Pons (tissue), 1 donor: ENCODE measurements around the gene UTP4.
"Not testable (repeated sequence)": the region's sequence is repeated elsewhere in the genome, so short reads cannot be mapped to it uniquely, and the experiment has no call there.

Experiments
- DNase-seq: peaks from one replicate; pipeline ENCODE4 v3.0.0-alpha.2; 2016; ENCODE audit warnings: low spot score

UTP4 gene

DNA sequence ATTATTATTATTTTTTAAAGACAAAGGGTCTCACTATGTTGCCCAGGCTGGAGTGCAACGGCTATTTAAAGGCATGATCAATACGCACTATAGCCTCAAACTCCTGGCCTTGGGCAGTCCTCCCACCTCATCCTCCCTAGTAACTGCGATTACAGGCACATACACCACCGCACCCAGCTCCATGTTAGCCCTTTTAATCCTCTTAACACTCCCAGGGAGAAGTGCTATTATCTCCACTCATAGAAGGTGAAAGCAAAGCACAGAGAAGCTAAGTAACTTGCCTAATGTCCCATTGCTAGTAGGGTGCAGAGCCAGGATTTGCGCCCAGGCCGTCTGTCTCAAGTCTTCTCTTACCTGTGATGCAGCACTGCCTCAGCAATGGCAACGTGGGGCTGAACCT, 22.0 kb upstream of the UTP4 start:
- DNase-seq: no peak

DNA sequence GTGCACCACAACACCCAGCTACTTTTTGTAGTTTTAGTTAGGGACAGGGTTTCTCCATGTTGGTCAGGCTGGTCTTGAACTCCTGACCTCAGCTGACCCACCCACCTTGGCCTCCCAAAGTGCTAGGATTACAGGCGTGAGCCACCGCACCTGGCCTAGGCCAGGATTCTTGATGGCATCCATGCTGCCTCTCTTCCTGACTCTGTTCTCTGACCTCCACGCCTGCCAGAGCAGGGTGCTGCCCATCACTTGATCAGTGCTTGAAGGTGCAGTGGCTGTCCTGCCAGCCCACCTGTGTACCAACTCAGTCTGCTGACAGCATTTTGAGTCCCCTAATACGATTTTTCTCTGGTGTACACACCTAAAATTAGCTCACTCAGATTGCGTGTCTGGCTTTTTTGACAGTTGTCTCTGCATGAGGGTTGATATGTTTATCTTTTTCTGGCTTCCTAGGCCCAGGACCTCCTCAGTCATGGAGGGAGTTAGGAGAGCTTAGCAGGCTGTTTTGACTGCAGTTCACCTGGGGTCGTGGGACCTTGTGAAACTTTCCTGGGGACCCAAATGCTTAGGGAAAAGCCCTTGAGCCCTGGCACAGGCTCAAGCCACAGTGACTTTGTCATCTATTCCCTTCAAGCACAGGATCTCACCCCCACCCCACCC, 21.1 kb upstream of the UTP4 start:
- DNase-seq: no peak

DNA sequence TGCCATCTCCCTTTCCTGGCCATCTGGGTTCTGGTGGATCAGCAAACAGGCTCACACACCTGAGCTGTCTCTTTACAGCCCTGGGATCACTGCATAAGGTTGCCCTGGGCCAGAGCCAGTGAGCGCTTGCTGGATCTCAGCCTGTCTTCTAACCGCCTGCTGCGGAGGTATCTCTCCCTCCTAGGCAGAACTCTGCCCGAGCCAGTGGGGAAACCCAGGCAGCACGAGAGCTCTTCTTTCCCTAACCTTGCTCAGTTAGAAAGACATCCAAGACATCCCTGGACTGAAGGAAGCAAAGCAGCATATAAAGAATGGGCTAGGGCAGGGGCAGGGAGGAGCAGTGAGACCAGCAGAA, 20.6 kb upstream of the UTP4 start:
- DNase-seq: no peak

DNA sequence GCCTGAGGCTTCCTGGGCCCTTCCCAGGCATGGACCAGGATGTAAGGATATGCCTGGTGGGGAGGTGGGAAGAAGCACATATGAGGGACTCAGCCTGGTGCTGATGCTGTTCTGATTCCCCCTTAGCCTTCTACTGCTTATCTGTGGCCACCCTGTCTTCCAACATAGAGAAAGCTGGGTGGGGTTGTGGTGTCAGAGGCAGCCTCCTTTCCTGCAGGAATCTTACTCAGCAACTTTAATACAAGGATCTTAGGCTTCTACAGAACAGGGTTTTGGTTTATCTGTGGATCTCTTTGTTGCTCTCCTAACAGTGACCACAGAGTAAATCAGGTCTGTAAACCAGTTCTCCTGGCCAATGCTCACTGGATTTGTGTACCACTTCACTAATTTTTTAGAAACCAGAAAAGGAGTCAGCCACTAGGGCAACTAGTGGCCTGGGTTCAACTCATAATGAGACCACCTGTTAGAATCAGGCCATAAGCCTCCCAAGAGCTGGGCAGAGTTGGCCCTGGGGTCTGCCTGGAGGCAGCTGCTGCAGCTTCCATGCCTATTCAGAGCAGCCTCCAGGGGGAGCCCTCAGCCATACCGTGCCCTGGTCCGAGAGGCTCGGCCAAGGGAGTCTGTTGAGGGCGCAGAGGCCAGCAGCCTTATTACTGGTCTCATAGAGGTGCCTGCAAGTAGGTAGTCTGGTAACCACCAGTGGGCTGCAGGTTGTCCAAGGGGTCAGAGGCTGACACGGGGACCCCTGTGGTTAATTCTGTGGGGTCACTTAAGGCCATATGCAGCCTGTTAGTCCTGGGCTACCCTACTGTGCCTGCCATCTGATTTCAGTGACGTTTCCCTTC, 19.9 kb upstream of the UTP4 start:
- no peak for DNase-seq

DNA sequence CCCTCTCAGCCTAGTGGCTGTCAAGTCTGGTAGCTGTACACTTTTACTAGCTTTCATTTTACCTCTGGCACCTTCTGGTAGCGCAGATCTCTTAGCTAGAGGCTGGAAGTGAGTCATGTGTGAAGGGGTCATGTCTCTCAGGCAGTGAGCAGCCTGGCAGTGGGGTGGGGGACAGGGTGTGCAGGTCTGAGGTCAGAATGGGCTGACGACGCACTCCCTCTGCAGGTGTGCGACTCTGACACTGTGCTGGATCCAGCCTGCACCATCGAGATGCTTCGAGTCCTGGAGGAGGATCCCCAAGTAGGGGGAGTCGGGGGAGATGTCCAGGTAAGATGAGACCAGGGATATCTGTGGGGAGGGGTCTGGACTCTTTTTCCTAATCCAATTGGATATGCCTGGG, 19.2 kb upstream of the UTP4 start:
- no peak for DNase-seq

DNA sequence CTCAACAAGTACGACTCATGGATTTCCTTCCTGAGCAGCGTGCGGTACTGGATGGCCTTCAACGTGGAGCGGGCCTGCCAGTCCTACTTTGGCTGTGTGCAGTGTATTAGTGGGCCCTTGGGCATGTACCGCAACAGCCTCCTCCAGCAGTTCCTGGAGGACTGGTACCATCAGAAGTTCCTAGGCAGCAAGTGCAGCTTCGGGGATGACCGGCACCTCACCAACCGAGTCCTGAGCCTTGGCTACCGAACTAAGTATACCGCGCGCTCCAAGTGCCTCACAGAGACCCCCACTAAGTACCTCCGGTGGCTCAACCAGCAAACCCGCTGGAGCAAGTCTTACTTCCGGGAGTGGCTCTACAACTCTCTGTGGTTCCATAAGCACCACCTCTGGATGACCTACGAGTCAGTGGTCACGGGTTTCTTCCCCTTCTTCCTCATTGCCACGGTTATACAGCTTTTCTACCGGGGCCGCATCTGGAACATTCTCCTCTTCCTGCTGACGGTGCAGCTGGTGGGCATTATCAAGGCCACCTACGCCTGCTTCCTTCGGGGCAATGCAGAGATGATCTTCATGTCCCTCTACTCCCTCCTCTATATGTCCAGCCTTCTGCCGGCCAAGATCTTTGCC, 18.0 kb upstream of the UTP4 start:
- DNase-seq: no peak

DNA sequence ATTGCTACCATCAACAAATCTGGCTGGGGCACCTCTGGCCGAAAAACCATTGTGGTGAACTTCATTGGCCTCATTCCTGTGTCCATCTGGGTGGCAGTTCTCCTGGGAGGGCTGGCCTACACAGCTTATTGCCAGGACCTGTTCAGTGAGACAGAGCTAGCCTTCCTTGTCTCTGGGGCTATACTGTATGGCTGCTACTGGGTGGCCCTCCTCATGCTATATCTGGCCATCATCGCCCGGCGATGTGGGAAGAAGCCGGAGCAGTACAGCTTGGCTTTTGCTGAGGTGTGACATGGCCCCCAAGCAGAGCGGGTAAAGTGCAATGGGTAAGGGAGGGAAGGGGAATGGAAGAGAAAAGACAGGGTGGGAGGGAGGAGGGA, 17.5 kb upstream of the UTP4 start:
- DNase-seq: no peak

DNA sequence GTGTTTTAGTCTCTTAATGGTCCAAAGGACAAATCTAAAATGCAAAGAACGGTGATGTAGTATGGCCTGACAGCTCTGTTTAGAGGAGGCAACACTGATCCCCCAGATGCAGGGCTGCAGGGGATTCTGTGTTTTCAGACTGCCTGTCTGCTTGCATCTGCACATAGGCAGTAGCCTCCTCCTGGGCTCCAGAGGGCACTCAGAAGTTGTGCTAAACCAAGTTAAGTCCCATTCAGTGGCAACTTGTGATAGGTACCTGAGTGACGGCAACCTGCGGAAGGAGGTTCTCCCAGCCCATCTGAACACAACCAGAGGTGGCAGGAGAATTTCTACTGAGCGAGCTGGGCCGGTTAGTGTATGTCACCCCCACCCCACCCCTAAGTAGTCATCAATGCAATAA, 17.1 kb upstream of the UTP4 start:
- no peak for DNase-seq

DNA sequence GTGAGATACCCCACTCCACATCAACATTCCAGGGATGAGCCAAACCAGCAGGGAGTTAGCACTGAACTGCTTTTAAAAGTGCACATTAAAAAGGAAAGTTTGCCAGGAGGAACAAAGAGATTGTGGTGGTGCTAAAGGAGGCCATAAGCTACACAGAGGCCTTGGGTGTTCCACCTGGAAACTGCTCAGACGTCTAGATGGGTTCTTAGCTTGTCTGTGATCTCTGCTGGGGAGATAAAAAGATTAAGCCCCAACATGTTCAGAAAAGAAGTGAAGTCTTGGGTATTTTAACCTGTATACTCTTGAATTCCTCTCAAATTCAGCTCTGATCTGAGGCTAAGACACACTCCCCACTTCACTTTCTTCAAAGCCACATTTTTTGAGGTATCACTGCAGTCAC, 16.6 kb upstream of the UTP4 start:
- DNase-seq: no peak

DNA sequence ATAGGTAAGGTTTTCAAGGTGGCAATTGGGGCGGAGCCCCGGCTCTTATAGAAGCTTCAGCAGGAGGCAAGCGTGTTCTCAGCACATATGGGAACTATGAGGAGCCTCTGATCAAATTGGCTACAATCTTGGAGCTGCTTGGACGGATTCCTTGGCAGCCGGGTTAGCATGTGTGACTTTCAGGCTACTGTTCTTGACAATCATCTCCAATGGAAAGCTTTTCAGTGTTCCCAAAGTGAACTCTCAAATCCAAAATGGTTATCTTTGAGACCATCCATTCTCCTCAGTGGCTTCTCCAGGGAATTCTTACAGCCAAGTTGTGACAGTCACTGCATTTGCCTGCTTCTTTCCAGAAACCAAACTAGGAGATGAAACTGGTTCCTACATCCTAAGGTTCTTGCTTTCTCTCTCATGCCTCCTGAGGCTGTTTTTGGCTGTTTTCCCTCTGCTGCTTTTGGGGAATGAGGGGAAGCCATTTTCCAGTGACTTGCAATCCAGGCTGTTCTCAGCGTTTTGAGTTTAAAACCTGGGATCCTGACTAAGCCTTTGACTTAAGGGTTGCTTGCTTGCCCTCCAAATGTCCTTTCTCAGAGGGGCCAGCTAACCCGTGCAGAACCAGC, 16.1 kb upstream of the UTP4 start:
- no peak for DNase-seq

DNA sequence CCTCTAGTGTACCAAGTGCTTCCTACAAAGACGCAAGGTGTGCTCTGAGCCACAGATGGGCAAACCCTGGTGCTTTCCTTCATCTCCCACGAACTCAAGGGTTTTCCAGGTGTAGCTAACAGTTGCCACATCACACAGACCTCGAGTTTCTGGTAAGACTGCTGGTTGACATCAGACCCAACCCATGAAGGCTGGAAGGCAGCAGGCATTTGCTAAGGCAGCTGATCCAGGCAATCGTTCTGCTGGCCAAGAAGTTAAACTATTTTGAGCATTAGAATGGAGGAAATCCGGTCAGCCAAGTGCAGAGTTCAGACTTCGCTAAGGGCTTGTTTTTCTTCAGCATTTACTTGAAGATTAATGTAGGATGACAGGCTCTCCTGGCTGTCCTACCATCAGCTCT, 15.5 kb upstream of the UTP4 start:
- DNase-seq: no peak

DNA sequence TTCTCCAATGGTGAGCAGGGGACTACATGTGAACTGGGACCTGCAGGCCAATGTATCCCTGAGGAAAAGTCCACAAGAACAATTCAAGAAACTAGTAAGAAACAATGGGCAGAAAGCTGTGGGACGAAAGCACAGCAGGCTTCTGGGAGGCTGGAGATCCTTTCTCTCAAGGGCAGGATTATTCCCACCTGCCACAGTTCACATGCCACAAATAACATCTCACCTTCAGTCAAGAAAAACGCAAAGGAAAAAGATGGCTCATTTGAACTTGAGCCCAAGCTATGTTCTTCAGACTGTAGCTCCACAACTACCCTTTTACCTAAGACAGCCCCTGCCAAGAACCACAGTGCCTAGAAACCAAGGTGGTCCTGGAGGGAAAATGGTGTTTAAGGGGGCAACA, 14.0 kb upstream of the UTP4 start:
- DNase-seq: no peak

DNA sequence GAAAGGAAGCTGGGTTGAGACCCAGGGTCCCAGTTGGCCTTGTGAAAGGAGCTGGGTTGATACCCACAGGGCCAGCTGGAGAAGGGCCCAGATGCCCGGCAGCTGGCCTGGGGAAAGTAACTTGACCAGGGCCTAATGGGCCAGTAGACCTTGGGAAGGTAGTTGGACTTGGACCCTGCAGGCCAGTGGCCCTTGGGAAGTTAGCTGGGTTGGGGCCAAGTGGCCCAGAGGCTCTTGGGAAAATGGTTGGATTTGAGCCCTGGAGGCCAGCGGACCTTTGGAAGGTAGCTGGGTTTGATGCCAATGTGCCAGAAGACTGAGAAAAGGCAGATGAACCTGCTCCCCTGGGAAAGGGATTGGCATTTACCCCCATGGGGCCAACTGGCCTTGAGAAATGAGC, 13.5 kb upstream of the UTP4 start:
- no peak for DNase-seq

DNA sequence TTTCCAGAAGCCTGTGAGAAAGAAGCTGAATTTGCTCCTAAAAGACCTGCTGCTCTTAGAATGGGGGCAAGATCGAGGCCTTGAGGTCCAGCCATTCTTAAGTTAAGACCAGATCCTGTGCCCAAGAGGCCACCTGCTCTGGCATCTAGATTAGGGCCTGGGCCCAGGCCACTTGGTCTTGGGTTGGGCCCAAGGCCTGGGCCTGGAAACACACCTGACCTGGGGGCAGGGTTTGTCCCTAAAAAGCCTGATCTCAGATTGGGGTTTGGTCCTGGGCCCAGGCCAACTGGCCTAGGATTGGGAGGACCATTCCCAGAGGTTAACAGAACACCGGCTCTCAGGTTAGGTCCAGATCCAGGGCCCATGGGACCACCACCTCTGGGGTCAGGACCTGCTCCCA, 12.9 kb upstream of the UTP4 start:
- no peak for DNase-seq

DNA sequence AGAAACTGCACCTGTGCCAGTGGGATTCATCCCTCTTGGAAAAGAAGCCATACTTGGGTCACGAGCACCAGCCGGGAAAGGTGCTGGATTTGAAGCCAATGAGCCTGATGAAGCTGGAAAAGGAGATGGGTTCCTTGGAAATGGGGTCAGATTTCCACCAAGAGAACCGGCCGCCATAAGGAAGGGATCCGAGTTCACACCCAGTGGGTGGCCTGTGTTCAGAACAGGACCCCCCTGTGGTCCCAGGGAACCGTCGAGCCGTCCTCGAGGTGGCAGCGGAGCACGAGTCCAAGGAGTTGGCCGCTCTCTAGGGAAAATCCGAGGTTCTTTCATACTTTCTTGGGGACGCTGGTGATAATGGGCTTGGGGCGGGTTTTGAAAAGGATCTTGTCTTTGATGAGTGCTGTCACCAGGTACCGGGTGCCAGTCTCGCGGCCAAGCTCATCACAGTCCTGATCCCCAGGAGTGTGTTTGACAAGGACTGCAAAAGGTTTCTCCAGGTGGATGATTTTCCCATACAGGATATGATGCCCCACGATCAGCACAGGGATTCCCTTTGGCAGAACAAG, 12.3 kb upstream of the UTP4 start:
- DNase-seq: no peak

DNA sequence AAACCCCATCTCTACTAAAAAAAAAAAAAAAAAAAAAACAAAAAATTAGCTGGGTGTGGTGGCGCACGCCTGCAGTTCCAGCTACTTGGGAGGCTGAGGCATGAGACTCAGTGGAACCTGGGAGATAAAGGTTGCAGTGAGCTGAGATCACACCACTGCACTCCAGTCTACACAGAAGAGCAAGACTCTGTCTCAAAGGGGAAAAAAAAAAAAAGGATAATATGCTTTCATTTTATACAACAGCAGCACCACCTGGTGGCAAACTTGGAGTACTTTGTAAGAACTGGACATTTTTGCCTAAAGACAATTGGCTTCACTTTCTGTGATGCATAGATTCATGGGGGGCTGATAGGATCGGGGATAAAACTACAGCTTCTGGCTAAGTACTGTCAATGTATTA, 8.5 kb upstream of the UTP4 start:
- DNase-seq: peak; percentile 73

DNA sequence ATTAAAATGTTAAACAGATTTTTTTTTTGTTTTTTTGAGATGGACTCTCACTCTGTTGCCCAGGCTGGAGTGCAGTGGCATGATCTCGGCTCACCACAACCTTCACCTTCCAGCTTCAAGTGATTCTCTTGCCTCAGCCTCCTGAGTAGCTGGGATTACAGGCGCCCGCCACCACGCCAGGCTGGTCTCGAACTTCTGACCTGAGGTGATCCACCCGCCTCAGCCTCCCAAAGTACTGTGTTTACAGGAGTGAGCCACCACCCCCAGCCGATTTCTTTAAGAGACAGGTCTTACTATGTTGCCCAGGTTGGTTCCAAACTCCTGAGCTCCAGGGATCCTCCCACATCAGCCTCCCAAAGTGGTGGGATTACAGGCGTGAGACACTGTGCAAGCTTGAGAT, 8.0 kb upstream of the UTP4 start:
- not testable (repeated sequence) for DNase-seq

DNA sequence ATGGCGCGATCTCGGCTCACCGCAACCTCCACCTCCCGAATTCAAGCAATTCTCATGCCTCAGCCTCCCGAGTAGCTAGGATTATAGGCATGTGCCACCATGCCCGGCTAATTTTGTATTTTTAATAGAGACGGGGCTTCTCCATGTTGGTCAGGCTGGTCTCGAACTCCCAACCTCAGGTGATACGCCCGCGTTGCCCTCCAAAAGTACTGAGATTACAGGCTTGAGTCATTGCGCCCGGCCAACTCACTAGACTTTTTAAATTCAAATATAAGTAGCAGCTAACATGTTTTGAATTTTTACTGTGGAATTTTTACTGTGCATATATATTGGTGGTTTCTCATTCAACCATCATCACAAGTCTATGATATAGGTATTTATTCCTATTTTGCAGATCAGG, 7.5 kb upstream of the UTP4 start:
- DNase-seq: not testable (repeated sequence)

DNA sequence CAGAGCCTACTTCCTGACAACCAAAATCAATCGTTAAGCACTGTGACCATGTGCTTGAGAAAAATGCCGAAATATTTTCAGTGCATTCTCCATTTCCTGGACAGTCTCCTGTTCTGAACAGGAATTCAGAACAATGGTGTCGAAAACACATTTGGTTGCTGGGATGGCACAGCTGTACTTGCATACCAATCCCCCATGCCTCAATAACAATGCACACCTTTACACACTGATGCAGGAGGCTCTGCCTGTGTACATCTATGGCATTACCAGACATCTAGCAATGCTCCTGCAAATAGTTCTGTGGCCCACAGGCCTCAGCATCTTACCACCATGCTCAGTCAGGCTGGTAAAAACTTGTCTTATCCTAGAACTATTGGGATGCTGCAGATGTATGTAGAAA, 6.2 kb upstream of the UTP4 start:
- DNase-seq: no peak

DNA sequence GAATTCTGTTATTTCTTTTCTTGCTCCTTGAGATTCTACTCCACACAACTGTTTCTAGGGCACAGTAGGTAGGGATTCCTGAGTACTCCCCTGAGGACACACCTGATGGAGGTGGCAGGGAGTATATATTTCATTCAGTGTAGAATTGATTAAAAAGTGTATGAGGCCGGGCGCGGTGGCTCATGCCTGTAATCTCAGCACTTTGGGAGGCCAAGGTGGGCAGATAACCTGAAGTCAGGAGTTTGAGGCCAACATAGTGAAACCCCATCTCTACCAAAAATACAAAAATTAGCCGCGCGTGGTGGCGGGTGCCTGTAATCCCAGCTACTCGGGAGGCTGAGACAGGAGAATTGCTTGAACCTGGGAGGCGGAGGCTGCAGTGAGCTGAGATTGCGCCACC, 5.6 kb upstream of the UTP4 start:
- not testable (repeated sequence) for DNase-seq

DNA sequence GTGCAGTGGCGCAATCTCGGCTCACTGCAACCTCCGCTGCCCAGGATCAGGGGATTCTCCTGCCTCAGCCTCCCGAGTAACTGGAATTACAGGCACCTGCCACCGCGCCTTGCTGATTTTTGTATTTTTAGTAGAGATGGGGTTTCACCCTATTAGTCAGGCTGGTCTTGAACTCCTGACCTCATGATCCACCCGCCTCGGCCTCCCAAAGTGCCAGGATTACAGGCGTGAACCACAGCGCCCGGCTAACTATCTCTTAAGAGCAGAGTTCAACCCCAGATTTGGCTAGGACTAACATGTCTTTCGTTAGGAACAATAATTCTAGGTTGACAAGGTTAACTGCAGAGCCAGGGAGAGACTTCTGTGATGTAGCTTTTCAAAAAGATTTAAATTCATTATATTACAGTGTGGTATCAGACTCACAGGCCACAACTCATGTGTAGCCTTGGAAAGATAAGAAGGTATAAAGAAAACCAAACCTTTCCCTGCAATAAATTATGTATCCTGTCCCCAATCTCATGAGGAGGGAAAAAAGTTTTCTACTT, 4.4 kb upstream of the UTP4 start:
- DNase-seq: no peak

DNA sequence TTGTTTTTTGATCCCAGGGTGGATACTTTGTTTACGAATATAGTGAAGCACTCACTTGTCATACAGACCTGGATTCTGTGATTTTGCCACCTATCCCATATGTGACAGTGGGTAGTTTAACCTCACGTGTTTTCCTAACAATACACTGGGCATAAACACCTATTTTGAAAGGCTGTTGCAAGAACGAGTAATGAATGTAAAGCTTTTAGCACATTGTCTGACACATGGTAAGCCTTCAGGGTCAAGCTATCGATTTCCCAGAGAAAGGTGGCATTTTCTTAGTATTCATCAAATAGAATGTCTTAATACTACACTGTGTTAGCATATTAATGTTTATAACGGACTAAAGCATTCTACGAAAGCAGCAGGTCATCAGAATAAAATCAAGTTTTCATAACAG, 2.0 kb upstream of the UTP4 start:
- DNase-seq: no peak
